ENCODE results near the gene TYW3.

Gene TYW3

GRCh38 chr1:74811436-74812179, 78.7 kb downstream of the TYW3 start:
- DNase-seq (ENCODE audit: low read depth), result no peak
- no peak overlapping the region for H3K4me3 ChIP-seq (ENCODE audit: low read length)
- H3K27me3 ChIP-seq (replicated peaks; ENCODE audit: control insufficient read depth, insufficient read depth, low read length), result no peaks in the 10 kb centered on the region
- peaks cover 3% of the 10 kb centered on the region for H3K9me3 ChIP-seq (ENCODE audit: control insufficient read depth, low read length)
- H3K36me3 ChIP-seq (ENCODE audit: control insufficient read depth, insufficient read depth, low read length, severe bottlenecking), result no peaks in the 10 kb centered on the region
- H3K9ac ChIP-seq (ENCODE audit: low read length), result no peak overlapping the region
- no peaks in the 10 kb centered on the region for H3K4me1 ChIP-seq (ENCODE audit: control insufficient read depth, insufficient read depth, low read length)

- Histone ChIP-seq H3K4me1 (ENCODE audit: control insufficient read depth, insufficient read depth, low read length) (no peaks in the 10 kb centered on the region), H3K4me3 (ENCODE audit: low read length) (no peak overlapping the region), H3K27me3 (replicated peaks; ENCODE audit: control insufficient read depth, insufficient read depth, low read length) (no peaks in the 10 kb centered on the region), H3K9me3 (ENCODE audit: control insufficient read depth, low read length) (peaks cover 8% of the 10 kb centered on the region), H3K9ac (ENCODE audit: low read length) (no peak overlapping the region), H3K36me3 (ENCODE audit: control insufficient read depth, insufficient read depth, low read length, severe bottlenecking) (no peaks in the 10 kb centered on the region)
- DNase-seq (ENCODE audit: low read depth), result no peak
These were observed 79.2 kb downstream of the TYW3 start for GRCh38 chr1:74812180-74812541.
